H1 (cell line): ENCODE measurements around the gene DCUN1D2. TPM values are rescaled to one million over a fixed set of nuclear protein-coding genes. Genes with fewer than 3 reads are reported as not detected.

Experiments
- CEBPB ChIP-seq: IDR thresholded peaks from 2 replicates; pipeline ENCODE4 v1.6.1; 2012; ENCODE audit warnings: low read depth, low read length
- polyA plus RNA-seq, 7 experiments: library from polyadenylated mRNA; depleted of rRNA in 3 of 7; stranded (reverse) in 5 of 7; unstranded in 2 of 7; fragments of >200 nt in 5 of 7; fragments of 200-250 nt in 2 of 7; gene quantifications; 1 replicate in 5 of 7; 2 replicates in 1 of 7; 4 replicates in 1 of 7; pipeline versions ENCODE4 v1.2.1 to v1.2.3, GENCODE V29; 2011 to 2013; ENCODE audit warnings: missing spikeins in 2 of 7, mixed read lengths in 2 of 7
- total RNA-seq: library from RNA; stranded (reverse); fragmentation: NEBNext Ultra II Directional; extraction: Animal tissue kit (Norgen Biotek cat#: 25700); gene quantifications from 2 replicates; pipeline ENCODE4 v1.2.1, GENCODE V29; 2021

The DCUN1D2 gene
- total and polyA plus RNA-seq, 2 of the 8 experiments (the other 6 are each of a cell fraction or from before 2014, with no cell fraction given), result 19.5 to 35.3 TPM

GRCh38 chr13:113421673-113422270 is 68.7 kb downstream of the DCUN1D2 start (continued):
- TF ChIP-seq CEBPB, result no peak
